K562 (cell line): ENCODE measurements around the gene MAP7D1. TPM values are rescaled to one million over a fixed set of nuclear protein-coding genes. Genes with fewer than 3 reads are reported as not detected.

Experiments
- ATAC-seq: fragments of 200-7000 bp; cut with Tn5 transposase; 3 replicates; pipeline ENCODE4 v1.9.1; 2020; ENCODE audit warnings: moderate library complexity
- BruUV-seq: library from RNA; stranded (reverse); fragments of 400-500 nt; replicated peaks from 2 replicates; lab custom pipeline; 2021; lab: Mats Ljungman, UMichigan
- CTCF ChIA-PET: fragments of 300-600 bp; formaldehyde crosslinking; extraction: SDS; loops from one replicate; lab custom pipeline; 2021; ENCODE audit warnings: low intra/inter-chr PET ratio; lab: Yijun Ruan, JAX
- POLR2A ChIA-PET: fragments of 300-600, 350-650 bp; sonication (Branson Sonifier 250); formaldehyde crosslinking; extraction: SDS; loops from one replicate; lab custom pipeline; 2021; ENCODE audit warnings: antibody characterized with exemption, inconsistent platforms; lab: Yijun Ruan, JAX
- DNase-seq, 4 experiments: peaks; one replicate each; pipeline versions ENCODE4 v3.0.0 to v3.0.0-alpha.2; 2011 to 2018; ENCODE audit warnings: low spot score in 3 of 4, mixed read lengths in 3 of 4; ENCODE audit errors: extremely low read depth in 1 of 4
- FAIRE-seq: peaks from 2 replicates; lab custom pipeline; 2011; peaks lifted over from hg19 to GRCh38; lab: Jason Lieb, UNC
- H2AFZ ChIP-seq: 2 replicates; pipeline ENCODE4 v1.6.0; 2011; ENCODE audit warnings: low read depth, low read length, control low read depth, inconsistent platforms
- H3K27ac ChIP-seq: fragments of 200-600 bp; 3 replicates; pipeline ENCODE4 v1.8.0; 2011; ENCODE audit warnings: low read depth, mild to moderate bottlenecking, control low read depth, inconsistent platforms, low read length, moderate library complexity, mixed read lengths; ENCODE audit errors: extremely low read depth
- H3K27me3 ChIP-seq, 2 experiments: fragments of 300-600 bp in 1 of 2; 2 replicates in 1 of 2; 3 replicates in 1 of 2; pipeline versions ENCODE4 v1.6.0 to v1.8.0; 2011; ENCODE audit warnings: inconsistent platforms in 2 of 2, low read length in 2 of 2, mild to moderate bottlenecking in 1 of 2, mixed read lengths in 1 of 2, moderate library complexity in 1 of 2; ENCODE audit not compliant: control insufficient read depth in 2 of 2, insufficient read depth in 2 of 2
- H3K36me3 ChIP-seq: fragments of 300-600 bp; 3 replicates; pipeline ENCODE4 v1.8.0; 2011; ENCODE audit warnings: mild to moderate bottlenecking, low read length, inconsistent platforms; ENCODE audit not compliant: control insufficient read depth, insufficient read depth
- H3K4me1 ChIP-seq, 2 experiments: fragments of 200-600 bp in 1 of 2; replicated peaks in 1 of 2; 2 replicates in 1 of 2; 3 replicates in 1 of 2; pipeline versions ENCODE4 v1.5.1 to v1.8.0; 2011; ENCODE audit warnings: inconsistent platforms in 2 of 2, low read length in 2 of 2, mild to moderate bottlenecking in 1 of 2, mixed read lengths in 1 of 2, moderate library complexity in 1 of 2; ENCODE audit not compliant: control insufficient read depth in 2 of 2, insufficient read depth in 2 of 2
- H3K4me2 ChIP-seq: 2 replicates; pipeline ENCODE4 v1.6.1; 2011; ENCODE audit warnings: low read length, control low read depth, inconsistent platforms, mixed read lengths; ENCODE audit not compliant: insufficient read depth
- H3K4me3 ChIP-seq: fragments of 200-600 bp; sonication (generic), shearing (Covaris generic); 2 replicates; pipeline ENCODE4 v1.5.1; 2016; ENCODE audit warnings: control low read depth, inconsistent platforms
- H3K79me2 ChIP-seq: fragments of 200-600 bp; 3 replicates; pipeline ENCODE4 v1.8.0; 2011; ENCODE audit warnings: low read length, inconsistent platforms; ENCODE audit not compliant: control insufficient read depth, insufficient read depth
- H3K9ac ChIP-seq, 2 experiments: 2 replicates each; pipeline versions ENCODE4 v1.6.0 to v1.6.1; 2011; ENCODE audit warnings: low read depth in 2 of 2, low read length in 2 of 2, control low read depth in 1 of 2, inconsistent platforms in 1 of 2, mild to moderate bottlenecking in 1 of 2, mixed read lengths in 1 of 2; ENCODE audit not compliant: insufficient read depth in 1 of 2
- H3K9me1 ChIP-seq: one replicate; pipeline ENCODE4 v1.6.0; 2011; ENCODE audit warnings: inconsistent platforms, mild to moderate bottlenecking, low read length, moderate library complexity; ENCODE audit not compliant: control insufficient read depth, insufficient read depth
- H3K9me3 ChIP-seq: replicated peaks from 2 replicates; pipeline ENCODE4 v1.5.1; 2011; ENCODE audit warnings: low read depth, low read length, inconsistent platforms; ENCODE audit not compliant: control insufficient read depth, insufficient read depth
- H4K20me1 ChIP-seq: replicated peaks from 2 replicates; pipeline ENCODE4 v1.6.1; 2011; ENCODE audit warnings: low read length, inconsistent platforms, mixed read lengths; ENCODE audit not compliant: control insufficient read depth, insufficient read depth
- ADNP ChIP-seq: fragments of 200-800 bp; sonication (Bioruptor generic); IDR thresholded peaks from 2 replicates; pipeline ENCODE4 v1.6.1; 2016; ENCODE audit warnings: missing genetic modification characterization, missing compliant biosample characterization
- CHD1 ChIP-seq: fragments of 200-600 bp; sonication (generic); IDR thresholded peaks from one replicate; pipeline ENCODE4 v1.6.1; 2012; ENCODE audit warnings: mild to moderate bottlenecking, moderate library complexity, low read length, inconsistent platforms
- DACH1 ChIP-seq: fragments of 450-650 bp; IDR thresholded peaks from 2 replicates; pipeline ENCODE4 v1.6.1; 2018; ENCODE audit not compliant: partially characterized antibody
- EHMT2 ChIP-seq: fragments of 450-650 bp; IDR thresholded peaks from 2 replicates; pipeline ENCODE4 v1.6.1; 2018; ENCODE audit warnings: antibody characterized with exemption
- HDAC1 ChIP-seq, 2 experiments: fragments of 450-650 bp; IDR thresholded peaks; 2 replicates each; pipeline ENCODE4 v1.6.1; 2016 to 2017; ENCODE audit warnings: inconsistent platforms in 1 of 2, mild to moderate bottlenecking in 1 of 2, moderate library complexity in 1 of 2
- HDAC2 ChIP-seq: fragments of 450-650 bp; IDR thresholded peaks from 2 replicates; pipeline ENCODE4 v1.6.1; 2016; ENCODE audit warnings: mild to moderate bottlenecking
- KDM5B ChIP-seq: fragments of 200-600 bp; sonication (generic); IDR thresholded peaks from 2 replicates; pipeline ENCODE4 v1.6.1; 2012; ENCODE audit warnings: low read depth, mild to moderate bottlenecking, moderate library complexity, low read length, control low read depth, inconsistent platforms; ENCODE audit not compliant: insufficient replicate concordance
- NCOA1 ChIP-seq: fragments of 450-650 bp; IDR thresholded peaks from 2 replicates; pipeline ENCODE4 v1.6.1; 2016; ENCODE audit warnings: low read depth
- SMARCA5 ChIP-seq: fragments of 450-650 bp; IDR thresholded peaks from 2 replicates; pipeline ENCODE4 v1.6.1; 2016
- TRIM25 ChIP-seq: fragments of 450-650 bp; IDR thresholded peaks from 2 replicates; pipeline ENCODE4 v1.7.0; 2016; ENCODE audit warnings: borderline replicate concordance
- ZNF551 ChIP-seq: fragments of 250-450 bp; sonication (Bioruptor Pico); IDR thresholded peaks from 2 replicates; pipeline ENCODE4 v1.5.0; 2021; ENCODE audit warnings: mild to moderate bottlenecking, moderate library complexity
- ZNF586 ChIP-seq: fragments of 450-650 bp; formaldehyde crosslinking; conservative IDR thresholded peaks from 2 replicates; pipeline ENCODE4 v1.4.0; 2020; ENCODE audit warnings: mild to moderate bottlenecking, moderate library complexity
- ZNF766 ChIP-seq: fragments of 200-800 bp; sonication (Bioruptor generic); conservative IDR thresholded peaks from 2 replicates; pipeline ENCODE4 v1.6.1; 2016; ENCODE audit warnings: missing genetic modification characterization, missing compliant biosample characterization
- WGBS: fragments of 100-300 bp; shearing (Covaris generic); methylation state at CpG from one replicate; pipeline ENCODE4 v1.1.6; 2016; ENCODE audit warnings: low coverage, mixed read lengths; ENCODE audit not compliant: insufficient coverage; ENCODE audit errors: missing lambda C conversion rate; 5-methylcytosine and 5-hydroxymethylcytosine counted together
- in situ Hi-C: fragments of 300-500 bp; cut with MboI; formaldehyde crosslinking; loops from 4 replicates; pipeline ENCODE4 v1.15.0; 2018; ENCODE audit warnings: inconsistent platforms, mixed read lengths
- intact Hi-C: fragments of 100-400 bp; cut with micrococcal nuclease; formaldehyde crosslinking; loops from 2 replicates; pipeline ENCODE4 v1.14.2; 2022
- polyA plus RNA-seq, 8 experiments: library from polyadenylated mRNA; depleted of rRNA in 4 of 8; stranded (reverse) in 5 of 8; unstranded in 3 of 8; fragments of >200 nt; fragmentation: Nextera tagmentation in 2 of 8; fragmentation: Illumina TruSeq in 1 of 8; extraction: Ambion mirVana in 2 of 8; extraction: Trizol in 1 of 8; gene quantifications; 2 replicates each; pipeline versions ENCODE4 v1.2.1 to v1.2.3, GENCODE V29; 2011 to 2014; ENCODE audit warnings: inconsistent platforms in 1 of 8, missing spikeins in 1 of 8
- total RNA-seq, 7 experiments: library from RNA; depleted of rRNA in 6 of 7; stranded (reverse); fragments of >200 nt in 6 of 7; fragmentation: Illumina TruSeq in 2 of 7; extraction: Trizol in 2 of 7; gene quantifications; 2 replicates each; pipeline versions ENCODE4 v1.2.1 to v1.2.3, GENCODE V29; 2011 to 2021; ENCODE audit warnings: low replicate concordance in 1 of 7
- TF ChIP-seq, protein P1 (sequence below): fragments of 450-650 bp; IDR thresholded peaks from 2 replicates; pipeline ENCODE4 v1.7.1; 2018; ENCODE audit warnings: mild to moderate bottlenecking, low read depth; ENCODE audit not compliant: partially characterized antibody
- TF ChIP-seq, protein P2 (sequence below): fragments of 450-650 bp; IDR thresholded peaks from 2 replicates; pipeline ENCODE4 v1.6.1; 2016; ENCODE audit warnings: missing biosample characterization, missing genetic modification characterization

The MAP7D1 gene
- total and polyA plus RNA-seq, 9 of the 15 experiments (the other 6 are each of a cell fraction or from before 2014, with no cell fraction given): 3.6 to 108 (median 34.5) TPM

- TF ChIP-seq DACH1: peak; percentile 38
Observed at GRCh38 chr1:36128126-36128904, 27.6 kb upstream of the MAP7D1 start (continued).

GRCh38 chr1:36128905-36129206 is 27.1 kb upstream of the MAP7D1 start:
- H3K4me2 ChIP-seq: no peak overlapping the region
- ChIA-PET POLR2A (interaction anchor here (0.7 to 2.3 kb wide), 4 partner anchors 11 to 55 kb away, joined by 3 to 19 read pairs (median 4); partner anchors contain the start of gene TRAPPC3), CTCF (interaction anchor here (0.6 kb wide), 1 partner anchor 1067 kb away, joined by 3 read pairs; no protein-coding TSS in a partner anchor)
- H3K9me1 ChIP-seq: no peaks in the 10 kb centered on the region
- intact Hi-C loops: no loop called here
- H3K9me3 ChIP-seq: no peaks in the 10 kb centered on the region
- H3K4me3 ChIP-seq: no peak overlapping the region
- in situ Hi-C loops: no loop called here
- no peak overlapping the region for H3K9ac ChIP-seq
- H2AFZ ChIP-seq: no peak overlapping the region
- H3K4me1 ChIP-seq: peaks cover 16 to 42% of the 10 kb centered on the region in 2 experiments
- no peaks in the 10 kb centered on the region for H3K36me3 ChIP-seq
- no peaks in the 10 kb centered on the region for H3K79me2 ChIP-seq
- no TSS peak for BruUV-seq
- WGBS: 49% methylated on average over 3 of the region's 3 CpGs
- no peak overlapping the region for H3K27ac ChIP-seq
- DNase-seq: no peak
- no peak for ATAC-seq
- H3K27me3 ChIP-seq: no peaks in the 10 kb centered on the region
- H4K20me1 ChIP-seq: no peaks in the 10 kb centered on the region
- FAIRE-seq: no peak
- TF ChIP-seq HDAC2 (0 out of 2 replicates have a peak, but pooled peaks have one; percentile 57), HDAC1 (IDR thresholded peaks at IDR 0.05) (0 out of 4 replicates have a peak, but pooled peaks of 1 of the 2 experiments have one; percentile 26), ADNP (tag) (peak; percentile 91), KDM5B (no peak), SMARCA5 (peak; percentile 14; the same call in 1 of the 2 replicates), ZNF586 (CRISPR knock-in tag) (no peak), NCOA1 (no peak), EHMT2 (no peak), TRIM25 (no peak), CHD1 (no peak), ZNF766 (CRISPR knock-in tag) (no peak), ZNF551 (CRISPR knock-in tag) (no peak)
- TF ChIP-seq, protein P1, sequence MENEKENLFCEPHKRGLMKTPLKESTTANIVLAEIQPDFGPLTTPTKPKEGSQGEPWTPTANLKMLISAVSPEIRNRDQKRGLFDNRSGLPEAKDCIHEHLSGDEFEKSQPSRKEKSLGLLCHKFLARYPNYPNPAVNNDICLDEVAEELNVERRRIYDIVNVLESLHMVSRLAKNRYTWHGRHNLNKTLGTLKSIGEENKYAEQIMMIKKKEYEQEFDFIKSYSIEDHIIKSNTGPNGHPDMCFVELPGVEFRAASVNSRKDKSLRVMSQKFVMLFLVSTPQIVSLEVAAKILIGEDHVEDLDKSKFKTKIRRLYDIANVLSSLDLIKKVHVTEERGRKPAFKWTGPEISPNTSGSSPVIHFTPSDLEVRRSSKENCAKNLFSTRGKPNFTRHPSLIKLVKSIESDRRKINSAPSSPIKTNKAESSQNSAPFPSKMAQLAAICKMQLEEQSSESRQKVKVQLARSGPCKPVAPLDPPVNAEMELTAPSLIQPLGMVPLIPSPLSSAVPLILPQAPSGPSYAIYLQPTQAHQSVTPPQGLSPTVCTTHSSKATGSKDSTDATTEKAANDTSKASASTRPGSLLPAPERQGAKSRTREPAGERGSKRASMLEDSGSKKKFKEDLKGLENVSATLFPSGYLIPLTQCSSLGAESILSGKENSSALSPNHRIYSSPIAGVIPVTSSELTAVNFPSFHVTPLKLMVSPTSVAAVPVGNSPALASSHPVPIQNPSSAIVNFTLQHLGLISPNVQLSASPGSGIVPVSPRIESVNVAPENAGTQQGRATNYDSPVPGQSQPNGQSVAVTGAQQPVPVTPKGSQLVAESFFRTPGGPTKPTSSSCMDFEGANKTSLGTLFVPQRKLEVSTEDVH: no peak
- TF ChIP-seq, protein P2, sequence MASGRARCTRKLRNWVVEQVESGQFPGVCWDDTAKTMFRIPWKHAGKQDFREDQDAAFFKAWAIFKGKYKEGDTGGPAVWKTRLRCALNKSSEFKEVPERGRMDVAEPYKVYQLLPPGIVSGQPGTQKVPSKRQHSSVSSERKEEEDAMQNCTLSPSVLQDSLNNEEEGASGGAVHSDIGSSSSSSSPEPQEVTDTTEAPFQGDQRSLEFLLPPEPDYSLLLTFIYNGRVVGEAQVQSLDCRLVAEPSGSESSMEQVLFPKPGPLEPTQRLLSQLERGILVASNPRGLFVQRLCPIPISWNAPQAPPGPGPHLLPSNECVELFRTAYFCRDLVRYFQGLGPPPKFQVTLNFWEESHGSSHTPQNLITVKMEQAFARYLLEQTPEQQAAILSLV (tag): no peak
